ENCODE results near the gene ZC3H10. TPM values are rescaled to one million over a fixed set of nuclear protein-coding genes. Genes with fewer than 3 reads are reported as not detected.
A peak's percentile ranks its signal among the peaks of the same experiment; 100 is the strongest.

Gene ZC3H10
- total RNA-seq, 1 donor from 2014 or later, result 19.3 TPM

- H3K4me3 Mint-ChIP-seq, result peak overlapping the region; percentile 95
These were observed 43.0 kb downstream of the ZC3H10 start for GRCh38 chr12:56160894-56161689.

DNA sequence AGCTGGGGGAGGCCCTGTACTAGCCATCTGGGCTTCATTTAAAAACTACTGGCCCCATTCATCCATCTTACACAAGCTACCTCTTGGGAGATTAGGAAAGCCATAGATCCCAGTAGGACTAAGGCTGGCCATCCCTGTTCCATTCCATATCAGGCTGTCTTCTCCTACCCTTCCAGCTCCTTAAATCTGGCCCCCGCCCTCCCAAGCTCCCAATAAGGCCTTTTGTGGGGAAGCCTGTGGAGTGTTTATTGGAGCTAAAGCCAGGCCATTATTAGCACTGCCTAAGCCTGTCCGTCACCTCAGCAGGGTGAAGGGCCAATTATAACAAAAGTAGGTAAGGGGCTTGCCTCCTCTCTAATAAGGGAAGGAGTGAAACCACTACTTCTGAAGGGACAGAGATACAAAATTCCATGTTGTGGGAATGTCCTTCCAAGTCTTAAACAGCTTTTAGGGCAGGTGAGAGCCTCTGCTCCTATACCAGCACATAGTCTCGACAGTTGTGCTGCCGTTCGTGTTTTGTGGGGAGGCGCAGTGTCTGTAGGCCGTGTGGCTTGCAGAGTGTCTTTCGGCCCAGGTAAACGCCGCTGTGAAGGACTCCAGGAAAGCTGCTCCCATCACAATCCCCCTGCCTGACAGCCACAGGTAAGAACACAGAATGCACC lies 43.8 kb downstream of the ZC3H10 start:
- Mint-ChIP-seq H3K27me3 (ENCODE audit: low read depth) (peaks cover 18% of the 10 kb centered on the region), H3K27ac (ENCODE audit: unreplicated experiment) (no peak overlapping the region), H3K4me1 (peaks cover 55% of the 10 kb centered on the region), H3K4me3 (peak overlapping the region; percentile 95), H3K9me3 (no peaks in the 10 kb centered on the region), H3K36me3 (ENCODE audit: low read depth) (peaks cover 34% of the 10 kb centered on the region)
- DNase-seq (ENCODE audit: low read depth, low spot score), result no peak
- TF ChIP-seq, protein P1, sequence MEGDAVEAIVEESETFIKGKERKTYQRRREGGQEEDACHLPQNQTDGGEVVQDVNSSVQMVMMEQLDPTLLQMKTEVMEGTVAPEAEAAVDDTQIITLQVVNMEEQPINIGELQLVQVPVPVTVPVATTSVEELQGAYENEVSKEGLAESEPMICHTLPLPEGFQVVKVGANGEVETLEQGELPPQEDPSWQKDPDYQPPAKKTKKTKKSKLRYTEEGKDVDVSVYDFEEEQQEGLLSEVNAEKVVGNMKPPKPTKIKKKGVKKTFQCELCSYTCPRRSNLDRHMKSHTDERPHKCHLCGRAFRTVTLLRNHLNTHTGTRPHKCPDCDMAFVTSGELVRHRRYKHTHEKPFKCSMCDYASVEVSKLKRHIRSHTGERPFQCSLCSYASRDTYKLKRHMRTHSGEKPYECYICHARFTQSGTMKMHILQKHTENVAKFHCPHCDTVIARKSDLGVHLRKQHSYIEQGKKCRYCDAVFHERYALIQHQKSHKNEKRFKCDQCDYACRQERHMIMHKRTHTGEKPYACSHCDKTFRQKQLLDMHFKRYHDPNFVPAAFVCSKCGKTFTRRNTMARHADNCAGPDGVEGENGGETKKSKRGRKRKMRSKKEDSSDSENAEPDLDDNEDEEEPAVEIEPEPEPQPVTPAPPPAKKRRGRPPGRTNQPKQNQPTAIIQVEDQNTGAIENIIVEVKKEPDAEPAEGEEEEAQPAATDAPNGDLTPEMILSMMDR (conservative IDR thresholded peaks at IDR 0.05), result no peak

More at GRCh38 chr12:56160894-56161689, 43.0 kb downstream of the ZC3H10 start:
- Mint-ChIP-seq H3K27ac (ENCODE audit: unreplicated experiment) (peak overlapping the region; percentile 60), H3K36me3 (ENCODE audit: low read depth) (peaks cover 34% of the 10 kb centered on the region), H3K4me1 (peaks cover 55% of the 10 kb centered on the region), H3K27me3 (ENCODE audit: low read depth) (peaks cover 18% of the 10 kb centered on the region), H3K9me3 (no peaks in the 10 kb centered on the region)
- TF ChIP-seq, protein P1 (conservative IDR thresholded peaks at IDR 0.05), result no peak
- no peak for DNase-seq (ENCODE audit: low read depth, low spot score)

GRCh38 chr12:56162468-56163290 lies 44.6 kb downstream of the ZC3H10 start:
- H3K4me3 Mint-ChIP-seq, result peak overlapping the region; percentile 95
- H3K4me1 Mint-ChIP-seq, result peaks cover 47% of the 10 kb centered on the region
- H3K27ac Mint-ChIP-seq (ENCODE audit: unreplicated experiment), result no peak overlapping the region
- H3K9me3 Mint-ChIP-seq, result no peaks in the 10 kb centered on the region
- peaks cover 18% of the 10 kb centered on the region for H3K27me3 Mint-ChIP-seq (ENCODE audit: low read depth)
- peaks cover 38% of the 10 kb centered on the region for H3K36me3 Mint-ChIP-seq (ENCODE audit: low read depth)
- no peak for DNase-seq (ENCODE audit: low read depth, low spot score)
- TF ChIP-seq, protein P1 (conservative IDR thresholded peaks at IDR 0.05), result no peak

GRCh38 chr12:56163533-56164344 lies 45.7 kb downstream of the ZC3H10 start:
- peaks cover 38% of the 10 kb centered on the region for H3K36me3 Mint-ChIP-seq (ENCODE audit: low read depth)
- no peak overlapping the region for H3K27ac Mint-ChIP-seq (ENCODE audit: unreplicated experiment)
- no peaks in the 10 kb centered on the region for H3K9me3 Mint-ChIP-seq
- H3K4me3 Mint-ChIP-seq, result peak overlapping the region; percentile 95
- peaks cover 15% of the 10 kb centered on the region for H3K27me3 Mint-ChIP-seq (ENCODE audit: low read depth)
- DNase-seq (ENCODE audit: low read depth, low spot score), result no peak
- peaks cover 40% of the 10 kb centered on the region for H3K4me1 Mint-ChIP-seq
- TF ChIP-seq, protein P1 (conservative IDR thresholded peaks at IDR 0.05), result no peak

DNA sequence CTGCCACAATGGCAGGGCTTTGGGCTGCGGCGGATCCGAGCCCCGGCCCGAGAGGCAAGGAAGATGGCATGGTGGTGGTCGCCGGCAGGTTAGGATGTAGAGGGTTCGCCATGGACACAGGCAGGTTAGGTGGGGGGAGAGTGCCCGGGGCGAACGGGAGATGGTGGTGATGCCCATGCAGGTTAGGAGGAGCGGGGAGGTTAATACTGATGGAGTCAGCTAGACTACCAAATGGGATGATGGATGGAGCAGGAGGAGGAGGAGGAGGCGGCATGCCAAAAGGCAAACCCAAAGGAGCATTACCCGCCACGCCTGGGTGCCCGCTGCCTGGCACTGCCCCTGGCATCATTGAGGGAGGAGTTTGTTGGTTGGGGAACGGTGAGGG lies 46.3 kb downstream of the ZC3H10 start:
- DNase-seq (ENCODE audit: low read depth, low spot score), result no peak
- Mint-ChIP-seq H3K4me1 (peaks cover 34% of the 10 kb centered on the region), H3K9me3 (no peaks in the 10 kb centered on the region), H3K36me3 (ENCODE audit: low read depth) (peaks cover 33% of the 10 kb centered on the region), H3K4me3 (peak overlapping the region; percentile 29), H3K27ac (ENCODE audit: unreplicated experiment) (no peak overlapping the region), H3K27me3 (ENCODE audit: low read depth) (peaks cover 11% of the 10 kb centered on the region)
- TF ChIP-seq, protein P1 (conservative IDR thresholded peaks at IDR 0.05), result no peak
